Lower leg skin (tissue), 3 donors: Measurements from ENCODE around the gene RAP1GAP2.

Experiments used
- POLR2A ChIP-seq, 2 donors: fragments of 450-650 bp; IDR thresholded peaks; one replicate each; pipeline ENCODE4 v1.6.1; 2016 to 2017; ENCODE audit warnings: antibody characterized with exemption in 2 of 2, mild to moderate bottlenecking in 1 of 2, moderate library complexity in 1 of 2
- TF ChIP-seq, protein P1 (sequence below), 3 donors: fragments of 450-650 bp; IDR thresholded peaks; one replicate each; pipeline ENCODE4 v1.5.1; 2016; ENCODE audit warnings: antibody characterized with exemption in 3 of 3, mild to moderate bottlenecking in 3 of 3, moderate library complexity in 2 of 3

DNA sequence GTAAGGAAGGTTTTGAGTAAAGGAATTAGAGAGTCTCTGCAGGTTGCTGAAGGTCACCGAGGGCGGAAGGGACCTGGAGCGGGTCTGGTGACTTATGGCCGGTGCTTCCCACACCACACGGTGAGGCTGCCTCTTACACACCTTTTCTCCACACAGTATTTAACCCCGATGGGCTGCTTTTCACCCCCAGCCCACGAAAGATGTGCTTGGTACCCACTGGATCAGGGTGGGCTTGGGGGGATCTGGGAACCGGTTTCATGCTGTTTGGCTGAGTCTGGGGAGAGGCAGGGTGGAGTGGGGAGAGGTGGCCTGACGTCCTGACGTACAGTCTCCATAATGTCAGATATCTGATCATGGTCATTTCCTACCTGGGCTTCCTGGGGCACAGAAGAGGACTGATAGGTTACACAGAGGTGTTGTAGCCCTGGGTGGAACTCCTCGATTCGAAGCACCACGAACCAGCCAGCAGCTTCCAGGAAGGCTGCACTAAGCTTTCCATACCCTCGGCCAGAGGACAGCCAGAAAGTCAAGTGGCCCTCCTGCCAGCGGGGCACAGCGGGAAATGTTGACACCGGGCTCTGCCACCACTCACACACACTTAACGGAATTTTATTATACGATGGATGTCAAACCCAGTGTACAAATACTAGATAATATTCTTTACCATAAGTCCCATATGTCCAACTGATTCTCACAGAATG lies 233.1 kb downstream of the RAP1GAP2 start:
- TF ChIP-seq, protein P1, sequence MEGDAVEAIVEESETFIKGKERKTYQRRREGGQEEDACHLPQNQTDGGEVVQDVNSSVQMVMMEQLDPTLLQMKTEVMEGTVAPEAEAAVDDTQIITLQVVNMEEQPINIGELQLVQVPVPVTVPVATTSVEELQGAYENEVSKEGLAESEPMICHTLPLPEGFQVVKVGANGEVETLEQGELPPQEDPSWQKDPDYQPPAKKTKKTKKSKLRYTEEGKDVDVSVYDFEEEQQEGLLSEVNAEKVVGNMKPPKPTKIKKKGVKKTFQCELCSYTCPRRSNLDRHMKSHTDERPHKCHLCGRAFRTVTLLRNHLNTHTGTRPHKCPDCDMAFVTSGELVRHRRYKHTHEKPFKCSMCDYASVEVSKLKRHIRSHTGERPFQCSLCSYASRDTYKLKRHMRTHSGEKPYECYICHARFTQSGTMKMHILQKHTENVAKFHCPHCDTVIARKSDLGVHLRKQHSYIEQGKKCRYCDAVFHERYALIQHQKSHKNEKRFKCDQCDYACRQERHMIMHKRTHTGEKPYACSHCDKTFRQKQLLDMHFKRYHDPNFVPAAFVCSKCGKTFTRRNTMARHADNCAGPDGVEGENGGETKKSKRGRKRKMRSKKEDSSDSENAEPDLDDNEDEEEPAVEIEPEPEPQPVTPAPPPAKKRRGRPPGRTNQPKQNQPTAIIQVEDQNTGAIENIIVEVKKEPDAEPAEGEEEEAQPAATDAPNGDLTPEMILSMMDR (IDR thresholded peaks at IDR 0.05) = no peak
- TF ChIP-seq POLR2A (IDR thresholded peaks at IDR 0.05) = no peak
